Small intestine (tissue), 16 donors: ENCODE data around the gene CEACAM3. TPM values are rescaled to one million over a fixed set of nuclear protein-coding genes. Genes with fewer than 3 reads are reported as not detected.
"Not testable (repeated sequence)": the region's sequence is repeated elsewhere in the genome, so short reads cannot be mapped to it uniquely, and the experiment has no call there.

Experiments used
- DNase-seq, 2 donors: peaks; one replicate each; pipeline versions ENCODE4 v3.0.0 to v3.0.0-alpha.2; 2013
- FAIRE-seq: peaks from 2 replicates; lab custom pipeline; 2012; peaks lifted over from hg19 to GRCh38; lab: Jason Lieb, UNC
- H3K27ac ChIP-seq, 3 donors: one replicate each; pipeline ENCODE4 v1.5.1; 2013; ENCODE audit warnings: low read length in 2 of 3, mild to moderate bottlenecking in 2 of 3, control low read depth in 1 of 3, inconsistent platforms in 1 of 3, low read depth in 1 of 3, moderate library complexity in 1 of 3
- H3K27me3 ChIP-seq, 3 donors: one replicate each; pipeline ENCODE4 v1.6.1; 2013; ENCODE audit warnings: low read length in 3 of 3, inconsistent platforms in 1 of 3; ENCODE audit not compliant: control insufficient read depth in 3 of 3, insufficient read depth in 3 of 3
- H3K36me3 ChIP-seq, 3 donors: one replicate each; pipeline ENCODE4 v1.6.1; 2013; ENCODE audit warnings: low read length in 3 of 3, inconsistent platforms in 1 of 3, low read depth in 1 of 3, mild to moderate bottlenecking in 1 of 3, moderate library complexity in 1 of 3; ENCODE audit not compliant: control insufficient read depth in 3 of 3, insufficient read depth in 2 of 3
- H3K4me1 ChIP-seq, 3 donors: one replicate each; pipeline ENCODE4 v1.6.1; 2013; ENCODE audit warnings: low read length in 2 of 3, inconsistent platforms in 1 of 3, low read depth in 1 of 3, mild to moderate bottlenecking in 1 of 3, moderate library complexity in 1 of 3; ENCODE audit not compliant: control insufficient read depth in 3 of 3, insufficient read depth in 2 of 3
- H3K4me3 ChIP-seq, 3 donors: one replicate each; pipeline ENCODE4 v1.5.1; 2013; ENCODE audit warnings: low read length in 3 of 3, control low read depth in 1 of 3, inconsistent platforms in 1 of 3, low read depth in 1 of 3, mild to moderate bottlenecking in 1 of 3, moderate library complexity in 1 of 3
- H3K9me3 ChIP-seq, 2 donors: one replicate each; pipeline ENCODE4 v1.6.1; 2013; ENCODE audit warnings: low read depth in 1 of 2, low read length in 1 of 2; ENCODE audit not compliant: control insufficient read depth in 2 of 2, insufficient read depth in 1 of 2
- WGBS, 3 donors: extraction: QIAGEN DNeasy Blood & Tissue Kit; methylation state at CpG; one replicate each; pipeline ENCODE4 v1.1.7; 2013; 5-methylcytosine and 5-hydroxymethylcytosine counted together
- long read RNA-seq, 10 donors: transcript quantifications; one replicate each; lab custom pipeline, GENCODE V29; 2026
- polyA plus RNA-seq, 4 donors: library from polyadenylated mRNA; stranded (reverse) in 3 of 4; unstranded in 1 of 4; fragments of 200-250 nt in 3 of 4; fragments of 120-200 nt in 1 of 4; gene quantifications; one replicate each; pipeline versions ENCODE4 v1.2.1 to v1.2.3, GENCODE V29; 2013
- donor health status: healthy with polysubstance abuse.
- donor health status: control.
- donor health status: control.
- donor health status: Bipolar disorder and iron deficiency.
- donor health status: healthy.

CEACAM3 gene
- polyA plus RNA-seq, result under 1 TPM in 2 of 4 donors, not detected in 2; 0.24 to 0.37 TPM
- long read RNA-seq, donor 1, result 0 reads
- long read RNA-seq, donor 2, result 0 reads
- long read RNA-seq, donor 3, result 0 reads
- long read RNA-seq, donor 4, result 0 reads
- long read RNA-seq, donor 5, result 0 reads
- long read RNA-seq, donor 6, result 0 reads
- long read RNA-seq, donor 7, result 0 reads
- long read RNA-seq, donor 8, result 0 reads
- long read RNA-seq, donor 9, result 0 reads
- long read RNA-seq, donor 10, result 0 reads

- Histone ChIP-seq H3K4me3 (no peak within 1 kb of the TSS), H3K27me3 (peaks cover 0 to 14% (median 3%) of the 10 kb centered on the region in 3 donors), H3K9me3 (no peaks in the 10 kb centered on the region), H3K27ac (no peak within 1 kb of the TSS), H3K36me3 (no peaks in the 10 kb centered on the region), H3K4me1 (no peaks in the 10 kb centered on the region)
- DNase-seq (no peak), FAIRE-seq (no peak)
These were observed at the start of gene CEACAM3 for GRCh38 chr19:41796362-41796761. Gene CEACAM3, plus strand, starts transcription at chr19:41796587. Its CDS starts 91 bp downstream, at chr19:41796678.

- Histone ChIP-seq H3K9me3 (no peaks in the 10 kb centered on the region), H3K36me3 (no peaks in the 10 kb centered on the region), H3K27me3 (peaks cover 0 to 2% (median 0%) of the 10 kb centered on the region in 3 donors), H3K4me1 (peaks cover 0 to 13% (median 2%) of the 10 kb centered on the region in 3 donors), H3K27ac (no peak overlapping the region), H3K4me3 (no peak overlapping the region)
- DNase-seq (peak; percentile 81), FAIRE-seq (no peak)
- WGBS, 3 donors, result 16 to 18% (median 17%) methylated on average over 11 of the region's 11 CpGs
These were observed 49.7 kb upstream of the CEACAM3 start for GRCh38 chr19:41746593-41747227.

- no peak for FAIRE-seq
- H3K4me3 ChIP-seq, result no peak overlapping the region
- no peaks in the 10 kb centered on the region for H3K9me3 ChIP-seq
- 75 to 91% (median 78%) methylated on average over 3 of the region's 3 CpGs for WGBS, 3 donors
- H3K36me3 ChIP-seq, result no peaks in the 10 kb centered on the region
- H3K27ac ChIP-seq, result no peak overlapping the region
- peaks cover 0 to 12% (median 2%) of the 10 kb centered on the region in 3 donors for H3K4me1 ChIP-seq
- no peak for DNase-seq
- peaks cover 0 to 2% (median 0%) of the 10 kb centered on the region in 3 donors for H3K27me3 ChIP-seq
These were observed 48.4 kb upstream of the CEACAM3 start for GRCh38 chr19:41748012-41748411.

GRCh38 chr19:41750248-41751134 lies 45.9 kb upstream of the CEACAM3 start:
- not testable (repeated sequence) for FAIRE-seq, H3K27ac ChIP-seq

GRCh38 chr19:41753159-41753558 lies 43.2 kb upstream of the CEACAM3 start:
- Histone ChIP-seq H3K4me1 (peaks cover 0 to 19% (median 0%) of the 10 kb centered on the region in 3 donors), H3K9me3 (no peaks in the 10 kb centered on the region), H3K27ac (no peak overlapping the region), H3K36me3 (no peaks in the 10 kb centered on the region), H3K27me3 (no peaks in the 10 kb centered on the region), H3K4me3 (no peak overlapping the region)
- WGBS, 3 donors, result 7 to 10% (median 9%) methylated on average over 12 of the region's 12 CpGs
- FAIRE-seq, result no peak
- peak; percentile 74 to 76 for DNase-seq

More at GRCh38 chr19:41750248-41751134, 45.9 kb upstream of the CEACAM3 start:
- WGBS, 3 donors, result 56 to 63% (median 62%) methylated on average over 4 to 8 of the region's 10 CpGs
- H3K27me3 ChIP-seq, H3K36me3 ChIP-seq, H3K4me3 ChIP-seq, DNase-seq, H3K9me3 ChIP-seq: not testable (repeated sequence)
- peaks cover 0 to 10% (median 0%) of the 10 kb centered on the region in 3 donors for H3K4me1 ChIP-seq

- FAIRE-seq (no peak), DNase-seq (peak; percentile 62 to 65)
- no peaks in the 10 kb centered on the region for H3K9me3 ChIP-seq
- H3K4me3 ChIP-seq, result no peak overlapping the region
- H3K27ac ChIP-seq, result no peak overlapping the region
- no peaks in the 10 kb centered on the region for H3K36me3 ChIP-seq
- H3K27me3 ChIP-seq, result no peaks in the 10 kb centered on the region
- WGBS, 3 donors, result 7 to 11% (median 8%) methylated on average over 4 of the region's 4 CpGs
- H3K4me1 ChIP-seq, result peaks cover 0 to 22% (median 4%) of the 10 kb centered on the region in 3 donors
These were observed 42.4 kb upstream of the CEACAM3 start for GRCh38 chr19:41753936-41754529.

- no peaks in the 10 kb centered on the region for H3K36me3 ChIP-seq
- DNase-seq, result no peak
- WGBS, 3 donors, result 46 to 67% (median 53%) methylated on average over 3 of the region's 3 CpGs
- no peak within 1 kb of the TSS for H3K27ac ChIP-seq
- no peak for FAIRE-seq
- H3K4me3 ChIP-seq, result peak within 1 kb of the TSS in 1 of 3 donors; percentile 33
- H3K27me3 ChIP-seq, result no peaks in the 10 kb centered on the region
- peaks cover 0 to 22% (median 4%) of the 10 kb centered on the region in 3 donors for H3K4me1 ChIP-seq
- no peaks in the 10 kb centered on the region for H3K9me3 ChIP-seq
These were observed 41.0 kb upstream of the CEACAM3 start, which contains the start of gene CEACAM6 for GRCh38 chr19:41755328-41755913. Gene CEACAM6, plus strand, starts transcription at chr19:41755530. Its CDS starts 109 bp downstream, at chr19:41755639.
